SU-DHL-6 (cell line): ENCODE results near the gene SLC35F1.

Experiments used
- H2AFZ ChIP-seq: fragments of 200-600 bp; sonication (generic); 2 replicates; pipeline ENCODE4 v1.6.1; 2014; ENCODE audit warnings: low read depth, mild to moderate bottlenecking, moderate library complexity, mixed read lengths, antibody characterized with exemption, low read length; ENCODE audit not compliant: severe bottlenecking
- H3F3A ChIP-seq: fragments of 200-600 bp; shearing (Covaris generic); 2 replicates; pipeline ENCODE4 v1.6.0; 2016; ENCODE audit warnings: antibody characterized with exemption, mild to moderate bottlenecking; ENCODE audit not compliant: insufficient read depth
- H3K27ac ChIP-seq: fragments of 200-600 bp; sonication (generic); 2 replicates; pipeline ENCODE4 v1.5.1; 2016; ENCODE audit warnings: low read depth, mild to moderate bottlenecking, low read length, moderate library complexity, mixed read lengths
- H3K27me3 ChIP-seq: fragments of 200-600 bp; sonication (generic), shearing (Covaris generic); 2 replicates; pipeline ENCODE4 v1.6.0; 2014; ENCODE audit warnings: mild to moderate bottlenecking, low read length
- H3K36me3 ChIP-seq: fragments of 200-600 bp; sonication (generic); 2 replicates; pipeline ENCODE4 v1.6.1; 2014; ENCODE audit warnings: mild to moderate bottlenecking, low read length, mixed read lengths
- H3K4me2 ChIP-seq: fragments of 300-600, 200-600 bp; shearing (Covaris generic), sonication (generic); 2 replicates; pipeline ENCODE4 v1.6.0; 2014; ENCODE audit warnings: low read length, low read depth, mild to moderate bottlenecking; ENCODE audit not compliant: poor library complexity, severe bottlenecking
- H3K4me3 ChIP-seq: fragments of 200-600 bp; sonication (generic); 2 replicates; pipeline ENCODE4 v1.5.1; 2014; ENCODE audit warnings: antibody characterized with exemption, low read length, mild to moderate bottlenecking, mixed read lengths; ENCODE audit not compliant: insufficient read depth, poor library complexity, severe bottlenecking
- H3K79me2 ChIP-seq: fragments of 200-600 bp; sonication (generic); 2 replicates; pipeline ENCODE4 v1.6.1; 2014; ENCODE audit warnings: mild to moderate bottlenecking, low read length, moderate library complexity; ENCODE audit not compliant: insufficient read depth
- H3K9ac ChIP-seq: fragments of 200-600 bp; sonication (generic); 2 replicates; pipeline ENCODE4 v1.7.0; 2014; ENCODE audit warnings: mild to moderate bottlenecking, low read length
- H3K9me2 ChIP-seq: fragments of 200-600 bp; sonication (generic); replicated peaks from 2 replicates; pipeline ENCODE4 v1.6.1; 2014; ENCODE audit warnings: low read length; ENCODE audit not compliant: insufficient read depth
- H3K9me3 ChIP-seq: fragments of 200-600 bp; sonication (generic); 2 replicates; pipeline ENCODE4 v1.6.1; 2014; ENCODE audit warnings: low read length, mixed read lengths; ENCODE audit not compliant: insufficient read depth
- H4K20me1 ChIP-seq: fragments of 200-600 bp; sonication (generic); 2 replicates; pipeline ENCODE4 v1.6.1; 2014; ENCODE audit warnings: low read depth, mild to moderate bottlenecking, antibody characterized with exemption, low read length, moderate library complexity, mixed read lengths
- EZH2phosphoT487 ChIP-seq: fragments of 200-600 bp; sonication (generic), shearing (Covaris generic); conservative IDR thresholded peaks from 2 replicates; pipeline ENCODE4 v1.6.1; 2018; ENCODE audit warnings: mild to moderate bottlenecking, antibody characterized with exemption, low read length, moderate library complexity, mixed read lengths
- TF ChIP-seq, protein P1 (sequence below): fragments of 200-600 bp; sonication (generic); IDR thresholded peaks from one replicate; pipeline ENCODE4 v1.5.1; 2017; ENCODE audit warnings: antibody characterized with exemption, mild to moderate bottlenecking, low read length, moderate library complexity; ENCODE audit not compliant: insufficient read depth, poor library complexity, severe bottlenecking

The SLC35F1 gene

GRCh38 chr6:117992856-117993255, 85.8 kb downstream of the SLC35F1 start:
- no peaks in the 10 kb centered on the region for H3K27me3 ChIP-seq
- no peak overlapping the region for H3K27ac ChIP-seq
- no peaks in the 10 kb centered on the region for H3F3A ChIP-seq

GRCh38 chr6:118012944-118013343, 105.9 kb downstream of the SLC35F1 start:
- no peak for TF ChIP-seq EZH2phosphoT487
- TF ChIP-seq, protein P1, sequence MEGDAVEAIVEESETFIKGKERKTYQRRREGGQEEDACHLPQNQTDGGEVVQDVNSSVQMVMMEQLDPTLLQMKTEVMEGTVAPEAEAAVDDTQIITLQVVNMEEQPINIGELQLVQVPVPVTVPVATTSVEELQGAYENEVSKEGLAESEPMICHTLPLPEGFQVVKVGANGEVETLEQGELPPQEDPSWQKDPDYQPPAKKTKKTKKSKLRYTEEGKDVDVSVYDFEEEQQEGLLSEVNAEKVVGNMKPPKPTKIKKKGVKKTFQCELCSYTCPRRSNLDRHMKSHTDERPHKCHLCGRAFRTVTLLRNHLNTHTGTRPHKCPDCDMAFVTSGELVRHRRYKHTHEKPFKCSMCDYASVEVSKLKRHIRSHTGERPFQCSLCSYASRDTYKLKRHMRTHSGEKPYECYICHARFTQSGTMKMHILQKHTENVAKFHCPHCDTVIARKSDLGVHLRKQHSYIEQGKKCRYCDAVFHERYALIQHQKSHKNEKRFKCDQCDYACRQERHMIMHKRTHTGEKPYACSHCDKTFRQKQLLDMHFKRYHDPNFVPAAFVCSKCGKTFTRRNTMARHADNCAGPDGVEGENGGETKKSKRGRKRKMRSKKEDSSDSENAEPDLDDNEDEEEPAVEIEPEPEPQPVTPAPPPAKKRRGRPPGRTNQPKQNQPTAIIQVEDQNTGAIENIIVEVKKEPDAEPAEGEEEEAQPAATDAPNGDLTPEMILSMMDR = no peak
- Histone ChIP-seq H3K36me3 (no peaks in the 10 kb centered on the region), H3K27ac (no peak overlapping the region), H3K27me3 (no peaks in the 10 kb centered on the region), H3K9ac (no peak overlapping the region), H3K9me3 (no peaks in the 10 kb centered on the region), H4K20me1 (no peaks in the 10 kb centered on the region), H3K4me2 (no peak overlapping the region), H2AFZ (no peak overlapping the region), H3K9me2 (no peaks in the 10 kb centered on the region), H3F3A (no peaks in the 10 kb centered on the region), H3K4me3 (no peak overlapping the region), H3K79me2 (no peaks in the 10 kb centered on the region)

More at GRCh38 chr6:117992856-117993255, 85.8 kb downstream of the SLC35F1 start:
- no peak overlapping the region for H3K9ac ChIP-seq
- H3K9me2 ChIP-seq = no peaks in the 10 kb centered on the region
- H2AFZ ChIP-seq = no peak overlapping the region
- no peak overlapping the region for H3K4me2 ChIP-seq
- TF ChIP-seq EZH2phosphoT487 = no peak
- TF ChIP-seq, protein P1 = no peak
- H3K9me3 ChIP-seq = no peaks in the 10 kb centered on the region
- no peaks in the 10 kb centered on the region for H3K79me2 ChIP-seq
- H3K4me3 ChIP-seq = no peak overlapping the region
- H4K20me1 ChIP-seq = no peaks in the 10 kb centered on the region
- no peaks in the 10 kb centered on the region for H3K36me3 ChIP-seq

GRCh38 chr6:118016532-118016931, 109.5 kb downstream of the SLC35F1 start:
- Histone ChIP-seq H3K9ac (no peak overlapping the region), H3K9me2 (no peaks in the 10 kb centered on the region), H2AFZ (no peak overlapping the region), H3K4me3 (no peak overlapping the region), H4K20me1 (no peaks in the 10 kb centered on the region), H3K9me3 (no peaks in the 10 kb centered on the region), H3K27me3 (no peaks in the 10 kb centered on the region), H3K27ac (no peak overlapping the region), H3K4me2 (no peak overlapping the region), H3K79me2 (no peaks in the 10 kb centered on the region), H3F3A (no peaks in the 10 kb centered on the region), H3K36me3 (no peaks in the 10 kb centered on the region)
- TF ChIP-seq EZH2phosphoT487 = no peak
- TF ChIP-seq, protein P1 = no peak
